HG03135 (cell line): ENCODE measurements around the gene PON1.

Experiments used
- ATAC-seq: cut with Tn5 transposase; IDR thresholded peaks from one replicate; pipeline ENCODE4 v1.9.1; 2021; ENCODE audit warnings: mild to moderate bottlenecking, moderate library complexity; ENCODE audit not compliant: unreplicated experiment

The PON1 gene

DNA sequence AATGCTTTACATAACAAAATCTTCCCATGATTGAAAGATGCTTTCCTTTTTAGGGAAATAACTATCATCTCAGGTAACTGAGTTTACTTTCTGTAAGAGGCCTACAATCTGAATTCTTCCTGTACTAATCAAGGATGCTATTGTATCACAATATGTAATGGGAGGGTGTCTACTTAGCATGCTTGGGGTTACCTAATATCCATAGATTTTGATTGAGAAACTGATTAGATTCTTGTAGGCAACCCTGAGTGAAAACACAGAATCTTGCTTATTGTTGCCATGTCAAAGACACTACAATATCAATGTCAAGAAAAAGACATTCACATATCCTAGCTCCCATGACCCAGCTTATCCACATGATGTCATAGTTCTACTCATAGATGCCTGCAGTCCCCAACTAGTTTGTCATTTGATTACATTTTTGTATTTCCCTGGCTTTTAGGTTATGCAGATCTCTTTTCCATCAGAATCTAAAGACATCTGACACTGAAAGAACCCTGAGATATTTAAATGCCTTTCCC, 62.4 kb downstream of the PON1 start:
- no peak for ATAC-seq

DNA sequence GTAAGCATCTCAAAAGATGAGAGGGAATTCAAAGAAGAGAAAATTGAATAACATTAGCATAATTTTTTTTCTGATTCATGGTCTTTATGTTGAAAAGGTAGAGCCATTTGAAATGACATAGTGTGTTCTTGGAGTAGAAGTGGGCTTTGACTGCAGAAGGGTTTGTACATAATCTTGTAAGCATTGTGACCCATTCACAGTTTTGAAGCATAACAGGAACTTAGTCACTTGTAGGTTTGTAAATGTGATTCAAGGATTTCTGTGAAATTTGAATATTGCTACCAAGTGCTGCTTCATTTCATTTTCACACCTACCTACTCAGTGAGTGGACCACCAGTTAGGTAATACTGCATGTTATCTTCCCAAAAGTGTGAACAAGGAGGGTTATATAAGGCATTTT, 68.6 kb downstream of the PON1 start:
- no peak for ATAC-seq

DNA sequence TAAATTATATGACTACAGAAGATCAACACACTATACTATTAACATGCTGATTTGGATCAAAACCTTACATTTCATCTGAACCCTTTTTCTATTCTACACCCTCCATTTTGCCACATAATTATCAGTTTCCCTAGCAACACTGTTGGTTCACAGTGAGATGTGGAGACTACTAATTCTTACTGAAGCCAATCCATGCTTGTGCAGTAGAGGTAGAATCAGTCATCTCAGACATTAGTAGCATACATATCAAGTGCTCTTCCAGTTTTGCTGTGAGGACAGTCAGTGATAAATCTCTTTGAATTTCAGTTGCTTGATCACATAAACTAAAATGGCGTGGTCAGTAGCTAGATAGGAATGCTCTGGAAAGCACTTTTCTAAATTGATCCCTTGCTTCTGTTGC, 70.3 kb downstream of the PON1 start:
- ATAC-seq, result no peak

DNA sequence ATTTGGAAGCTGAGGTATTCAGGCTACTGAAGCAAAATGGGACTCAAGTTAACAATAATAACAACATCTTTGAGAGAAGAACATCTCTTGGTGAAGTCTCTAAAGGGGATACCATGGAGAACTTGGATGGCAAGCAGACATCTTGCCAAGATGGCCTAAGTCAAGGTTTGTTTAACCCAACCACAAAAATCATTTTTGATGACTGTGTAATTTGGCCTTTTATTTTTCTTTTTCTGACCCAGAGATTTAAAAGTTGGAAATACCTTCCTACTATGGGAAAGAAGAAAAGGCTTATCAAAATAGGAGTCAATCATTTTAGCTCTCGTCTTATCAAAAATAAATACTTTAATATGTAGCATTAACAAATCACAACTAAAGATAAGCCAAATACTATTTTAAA, 72.4 kb downstream of the PON1 start:
- ATAC-seq, result no peak

DNA sequence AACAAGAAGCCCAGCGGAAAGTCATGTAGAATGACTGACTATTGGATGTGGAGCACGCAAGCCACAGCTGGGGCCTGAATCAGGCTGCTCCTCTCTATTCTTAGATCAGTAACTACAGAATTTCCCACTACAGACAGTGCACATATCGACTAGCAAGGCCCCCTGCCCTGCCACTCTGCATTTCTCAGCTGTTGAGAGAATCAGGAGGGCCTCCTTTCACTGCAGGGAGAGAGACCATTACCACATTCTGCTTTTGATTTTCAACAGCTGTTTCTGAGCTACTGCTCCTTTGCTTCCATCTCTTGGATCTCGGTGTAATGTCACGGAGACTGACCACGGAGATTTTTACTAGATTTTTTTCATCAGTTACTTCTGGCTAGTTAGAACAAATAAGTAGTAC, 73.8 kb downstream of the PON1 start:
- no peak for ATAC-seq
